Left lung (tissue), 10 donors: ENCODE results near the gene DMAC1. TPM values are rescaled to one million over a fixed set of nuclear protein-coding genes. Genes with fewer than 3 reads are reported as not detected.
A peak's percentile ranks its signal among the peaks of the same experiment; 100 is the strongest.

ENCODE experiments used
- ATAC-seq: fragments of 200-7000 bp; cut with Tn5 transposase; one replicate; pipeline ENCODE4 v1.9.1; 2020; ENCODE audit warnings: moderate library complexity
- DNase-seq, 4 donors: peaks; one replicate each; pipeline ENCODE4 v3.0.0-alpha.2; 2013 to 2020
- H3K27ac ChIP-seq, 2 donors: fragments of 200-600 bp; sonication (generic) in 1 of 2; one replicate each; pipeline versions ENCODE4 v1.5.0 to v1.8.0; 2020 to 2021
- H3K27me3 ChIP-seq, 2 donors: fragments of 200-600 bp; sonication (generic) in 1 of 2; one replicate each; pipeline versions ENCODE4 v1.5.0 to v1.8.0; 2020 to 2021
- H3K36me3 ChIP-seq, 2 donors: fragments of 200-600 bp; sonication (generic) in 1 of 2; one replicate each; pipeline versions ENCODE4 v1.5.0 to v1.8.0; 2020 to 2021
- H3K4me1 ChIP-seq, 2 donors: fragments of 200-600 bp; one replicate each; pipeline ENCODE4 v1.8.0; 2021
- H3K4me3 ChIP-seq, 2 donors: fragments of 200-600 bp; sonication (generic) in 1 of 2; one replicate each; pipeline versions ENCODE4 v1.5.0 to v1.8.0; 2020 to 2021; ENCODE audit warnings: mild to moderate bottlenecking in 1 of 2
- H3K9me3 ChIP-seq, 2 donors: fragments of 200-600 bp; sonication (generic) in 1 of 2; one replicate each; pipeline versions ENCODE4 v1.5.0 to v1.8.0; 2020 to 2021
- CTCF ChIP-seq, 2 donors: fragments of 200-600 bp; sonication (generic) in 1 of 2; IDR thresholded peaks; one replicate each; pipeline versions ENCODE4 v1.5.0 to v1.8.0; 2021; ENCODE audit warnings: antibody characterized with exemption in 2 of 2
- intact Hi-C, 2 donors: fragments of 100-400 bp; cut with DNase I; formaldehyde crosslinking; loops; one replicate each; pipeline versions ENCODE4 v1.11.2 to v1.14.2; 2022
- polyA plus RNA-seq, 6 donors: library from polyadenylated mRNA; unstranded; fragments of 120-200 nt; gene quantifications; one replicate each; pipeline ENCODE4 v1.2.1, GENCODE V29; 2013; ENCODE audit not compliant: insufficient read length in 6 of 6
- total RNA-seq, 2 donors: library from RNA; stranded (reverse); fragmentation: NEBNext Ultra II Directional; extraction: Animal tissue kit (Norgen Biotek cat#: 25700); gene quantifications; one replicate each; pipeline ENCODE4 v1.2.1, GENCODE V29; 2021
- donor health status: DM: no; HTN: yes; CAD: no.
- donor health status: DM: no; HTN: no; CAD: no.

Gene DMAC1
- total and polyA plus RNA-seq, 8 donors: 37.9 to 70.3 (median 64.2) TPM

- no peak overlapping the region for H3K4me3 ChIP-seq
- no peak for ATAC-seq
- DNase-seq: no peak
- TF ChIP-seq CTCF (IDR thresholded peaks at IDR 0.05): no peak
- H3K27me3 ChIP-seq: no peaks in the 10 kb centered on the region
- no peaks in the 10 kb centered on the region for H3K36me3 ChIP-seq
- H3K9me3 ChIP-seq: no peaks in the 10 kb centered on the region
- H3K27ac ChIP-seq: no peak overlapping the region
- H3K4me1 ChIP-seq: peaks cover 5 to 10% of the 10 kb centered on the region in 2 donors
- intact Hi-C loops: no loop called here
Measured at GRCh38 chr9:7802666-7803065, 3.1 kb upstream of the DMAC1 start.

- TF ChIP-seq CTCF (IDR thresholded peaks at IDR 0.05): no peak
- peak overlapping the region in 1 of 2 donors; percentile 82 for H3K27ac ChIP-seq
- ATAC-seq: peak; percentile 36
Measured at GRCh38 chr9:7799944-7800285, 337 bp upstream of the DMAC1 start.

GRCh38 chr9:7794196-7794595 is 5.4 kb downstream of the DMAC1 start:
- peaks cover 0 to 31% of the 10 kb centered on the region in 2 donors for H3K36me3 ChIP-seq
- no peaks in the 10 kb centered on the region for H3K9me3 ChIP-seq
- H3K4me3 ChIP-seq: no peak overlapping the region
- no peak for TF ChIP-seq CTCF (IDR thresholded peaks at IDR 0.05)
- ATAC-seq (no peak), DNase-seq (no peak)
- intact Hi-C loops: no loop called here
- no peak overlapping the region for H3K27ac ChIP-seq
- H3K4me1 ChIP-seq: peaks cover 5 to 10% of the 10 kb centered on the region in 2 donors
- H3K27me3 ChIP-seq: no peaks in the 10 kb centered on the region

More at GRCh38 chr9:7799944-7800285, 337 bp upstream of the DMAC1 start:
- H3K36me3 ChIP-seq: peaks cover 0 to 13% of the 10 kb centered on the region in 2 donors
- intact Hi-C loops: no loop called here
- no peaks in the 10 kb centered on the region for H3K27me3 ChIP-seq
- no peak for DNase-seq
- H3K4me1 ChIP-seq: peaks cover 5 to 10% of the 10 kb centered on the region in 2 donors
- no peaks in the 10 kb centered on the region for H3K9me3 ChIP-seq
- peak overlapping the region; percentile 70 to 74 for H3K4me3 ChIP-seq

GRCh38 chr9:7791394-7791793 is 8.2 kb downstream of the DMAC1 start:
- ATAC-seq (no peak), DNase-seq (no peak)
- intact Hi-C loops: no loop called here
- Histone ChIP-seq H3K27ac (no peak overlapping the region), H3K9me3 (no peaks in the 10 kb centered on the region), H3K4me3 (no peak overlapping the region), H3K27me3 (no peaks in the 10 kb centered on the region), H3K36me3 (peaks cover 0 to 30% of the 10 kb centered on the region in 2 donors), H3K4me1 (no peaks in the 10 kb centered on the region)
- no peak for TF ChIP-seq CTCF (IDR thresholded peaks at IDR 0.05)

GRCh38 chr9:7790819-7791182 is 8.8 kb downstream of the DMAC1 start:
- Histone ChIP-seq H3K4me1 (no peaks in the 10 kb centered on the region), H3K27me3 (no peaks in the 10 kb centered on the region), H3K36me3 (peaks cover 0 to 25% of the 10 kb centered on the region in 2 donors), H3K27ac (no peak overlapping the region), H3K9me3 (no peaks in the 10 kb centered on the region), H3K4me3 (no peak overlapping the region)
- intact Hi-C loops: no loop called here
- ATAC-seq (no peak), DNase-seq (no peak)
- TF ChIP-seq CTCF (IDR thresholded peaks at IDR 0.05): no peak
